HG03280 (cell line): Measurements from ENCODE around the gene MAGEB3.

Experiments used
- ATAC-seq: cut with Tn5 transposase; IDR thresholded peaks from one replicate; pipeline ENCODE4 v1.9.1; 2021; ENCODE audit warnings: mild to moderate bottlenecking, moderate library complexity; ENCODE audit not compliant: unreplicated experiment

Gene MAGEB3

DNA sequence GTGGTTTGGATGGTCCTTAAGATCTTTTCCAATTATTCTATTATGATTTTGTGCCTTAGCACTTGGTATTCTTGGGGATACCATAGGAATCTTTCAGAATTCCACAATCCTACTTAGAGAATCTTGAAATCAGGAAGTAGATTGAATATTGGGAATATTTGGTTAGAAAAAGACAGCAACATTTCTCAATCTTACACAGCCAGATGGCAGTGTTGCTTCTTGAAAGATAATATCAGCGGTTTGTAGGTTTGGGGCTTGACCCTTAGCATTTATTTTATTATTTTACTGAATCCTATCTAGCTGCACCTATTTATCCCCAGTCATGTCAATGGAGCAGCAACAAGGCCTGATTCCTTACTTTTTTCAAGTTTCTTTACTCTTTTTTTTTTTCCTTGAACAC is 45.0 kb downstream of the MAGEB3 start:
- no peak for ATAC-seq

DNA sequence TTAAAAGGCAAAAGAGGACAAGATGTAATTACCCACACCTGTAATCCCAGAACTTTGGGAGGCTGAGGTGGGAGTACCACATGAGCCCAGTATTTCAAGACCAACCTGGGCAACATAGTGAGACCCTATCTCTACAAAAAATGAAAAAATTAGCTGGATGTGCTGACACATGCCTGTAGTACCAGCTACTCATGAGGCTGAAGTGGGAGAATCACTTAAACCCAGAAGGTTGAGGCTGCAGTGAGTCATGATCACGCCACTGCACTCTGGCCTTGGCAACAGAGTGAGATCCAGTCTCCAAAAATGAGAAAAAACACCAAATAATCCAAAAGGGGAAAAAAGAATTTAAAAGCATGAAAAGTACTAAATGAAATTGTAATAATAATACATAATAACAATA is 47.9 kb downstream of the MAGEB3 start:
- ATAC-seq, result no peak

DNA sequence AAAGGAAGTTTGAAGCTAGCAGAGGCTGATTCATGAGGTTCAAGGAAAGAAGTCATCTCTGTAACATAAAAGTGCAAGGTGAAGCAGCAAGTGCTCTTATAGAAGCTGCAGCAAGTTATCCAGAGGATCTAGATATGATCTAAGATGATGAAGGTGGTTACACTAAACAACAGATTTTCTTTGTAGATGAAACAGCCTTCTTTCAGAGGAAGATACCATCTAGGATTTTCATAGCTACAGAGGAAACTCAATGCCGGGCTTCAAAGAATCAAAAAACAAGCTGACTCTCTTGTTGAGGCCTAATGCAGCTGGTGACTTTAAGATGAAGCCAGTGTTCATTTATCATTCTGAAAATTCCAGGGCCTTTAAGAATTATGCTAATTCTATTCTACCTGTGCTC is 50.0 kb downstream of the MAGEB3 start:
- ATAC-seq, result no peak

DNA sequence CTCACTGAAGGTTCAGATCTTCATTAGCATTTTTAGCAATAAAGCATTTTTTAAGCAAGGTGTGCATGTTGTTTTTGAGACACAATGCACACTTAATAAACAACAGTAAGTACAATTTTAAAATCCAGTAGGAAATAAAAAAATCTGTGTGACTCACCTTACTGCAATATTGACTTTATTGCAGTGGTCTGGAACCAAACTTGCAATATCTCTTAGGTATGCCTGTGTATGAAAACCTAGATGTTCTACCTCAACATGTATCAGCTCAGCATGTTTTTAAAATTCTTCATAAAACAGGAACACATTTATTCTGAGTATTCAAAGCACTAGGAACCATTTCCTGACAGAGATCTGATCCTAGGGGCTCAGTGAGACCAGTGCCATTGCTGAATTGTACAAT is 52.1 kb downstream of the MAGEB3 start:
- no peak for ATAC-seq

DNA sequence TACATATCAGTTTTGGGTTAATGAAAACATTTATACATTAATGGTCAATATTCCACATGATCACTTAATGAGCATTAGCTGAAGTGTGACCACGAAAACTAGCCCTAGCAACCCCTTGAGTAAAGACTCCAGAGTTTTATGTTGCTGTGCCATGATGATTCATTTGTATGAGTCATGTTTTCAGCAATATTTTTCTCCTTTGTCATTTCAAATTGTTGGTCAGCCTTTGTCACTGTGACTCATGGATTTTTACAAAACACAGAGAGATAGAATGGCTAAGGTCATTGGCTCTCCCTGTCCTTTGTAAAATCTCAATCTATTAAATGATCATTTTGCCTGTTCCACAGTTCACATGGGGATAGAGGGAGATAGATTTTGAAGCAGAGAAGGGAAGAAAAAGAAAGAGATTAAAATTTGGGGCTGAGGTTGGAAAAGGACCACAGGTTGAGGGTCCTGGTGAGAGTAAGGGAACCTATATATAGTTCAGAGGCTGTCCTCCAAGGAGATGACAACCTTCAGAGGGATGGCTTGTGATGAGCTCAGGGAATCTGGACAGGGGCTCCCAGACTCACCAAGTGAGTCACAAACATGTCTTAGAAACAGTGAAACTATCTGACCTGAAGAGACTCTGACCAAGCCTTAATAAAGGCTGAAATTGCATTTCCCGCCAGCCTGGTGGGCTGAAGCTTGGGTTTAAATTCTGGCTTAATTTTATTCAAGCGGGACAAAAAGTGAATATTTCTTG is 53.2 kb downstream of the MAGEB3 start:
- ATAC-seq, result no peak
